Activated CD8-positive, alpha-beta T cell treated with anti-CD3 and anti-CD28 coated beads for 36 hours (primary cell): ENCODE measurements around the gene ZFYVE28. TPM values are rescaled to one million over a fixed set of nuclear protein-coding genes. Genes with fewer than 3 reads are reported as not detected.

Experiments used
- ATAC-seq: fragments of 200-7000 bp; cut with Tn5 transposase; one replicate; pipeline ENCODE4 v1.10.0; 2021; ENCODE audit warnings: mild to moderate bottlenecking, moderate library complexity
- CTCF ChIA-PET: fragments of 350-600 bp; sonication (Branson Sonifier 250); formaldehyde crosslinking; loops from one replicate; lab custom pipeline; 2021; ENCODE audit warnings: antibody characterized with exemption; lab: Charles Lee
- POLR2A ChIA-PET: fragments of 350-600 bp; sonication (Branson Sonifier 250); formaldehyde crosslinking; loops from one replicate; lab custom pipeline; 2021; ENCODE audit warnings: antibody characterized with exemption; lab: Charles Lee
- DNase-seq: peaks from one replicate; pipeline ENCODE4 v3.0.0-alpha.2; 2020
- H3K27ac Mint-ChIP-seq: one replicate; pipeline ENCODE4 v1.8.0; 2021; ENCODE audit warnings: mild to moderate bottlenecking, mixed read lengths
- H3K27me3 Mint-ChIP-seq: one replicate; pipeline ENCODE4 v1.8.0; 2021; ENCODE audit warnings: mixed read lengths
- H3K36me3 Mint-ChIP-seq: one replicate; pipeline ENCODE4 v1.8.0; 2021; ENCODE audit warnings: low read depth, mixed read lengths
- H3K4me1 Mint-ChIP-seq: one replicate; pipeline ENCODE4 v1.8.0; 2021; ENCODE audit warnings: low read depth, mixed read lengths
- H3K4me3 Mint-ChIP-seq: one replicate; pipeline ENCODE4 v1.8.0; 2021; ENCODE audit warnings: mild to moderate bottlenecking, moderate library complexity, mixed read lengths
- H3K9me3 Mint-ChIP-seq: one replicate; pipeline ENCODE4 v1.8.0; 2021; ENCODE audit warnings: mixed read lengths
- CTCF ChIP-seq: fragments of 200-600 bp; IDR thresholded peaks from one replicate; pipeline ENCODE4 v1.8.0; 2022; ENCODE audit warnings: antibody characterized with exemption, mild to moderate bottlenecking
- intact Hi-C: fragments of 100-400 bp; cut with micrococcal nuclease; formaldehyde crosslinking; loops from one replicate; pipeline ENCODE4 v1.10.0; 2022
- total RNA-seq, 2 experiments: library from RNA; stranded (reverse); gene quantifications; one replicate each; pipeline ENCODE4 v1.2.3, GENCODE V29; 2021

Gene ZFYVE28
- total RNA-seq, 2 experiments from 2014 or later, result 4.9 to 7.0 TPM

- peaks cover 36% of the 10 kb centered on the region for H3K4me1 Mint-ChIP-seq
- intact Hi-C loops, result no loop called here
- ATAC-seq (peak; percentile 79), DNase-seq (peak; percentile 66)
- H3K9me3 Mint-ChIP-seq, result peaks cover 4% of the 10 kb centered on the region
- no peaks in the 10 kb centered on the region for H3K27me3 Mint-ChIP-seq
- peak overlapping the region; percentile 73 for H3K27ac Mint-ChIP-seq
- ChIA-PET CTCF (interaction anchor here (1.1 kb wide), 1 partner anchor 78 kb away, joined by 3 read pairs; no protein-coding TSS in a partner anchor), POLR2A (interaction anchor here (0.6 to 2.2 kb wide), 3 partner anchors 14 to 171 kb away, joined by 3 to 6 read pairs (median 4); partner anchors contain the start of gene RNF4)
- peak overlapping the region; percentile 50 for H3K4me3 Mint-ChIP-seq
- H3K36me3 Mint-ChIP-seq, result no peaks in the 10 kb centered on the region
- no peak for TF ChIP-seq CTCF
Observed at GRCh38 chr4:2297606-2298531, 120.6 kb downstream of the ZFYVE28 start.

- H3K36me3 Mint-ChIP-seq, result no peaks in the 10 kb centered on the region
- H3K27ac Mint-ChIP-seq, result peak overlapping the region; percentile 73
- H3K9me3 Mint-ChIP-seq, result peaks cover 4% of the 10 kb centered on the region
- no peak for TF ChIP-seq CTCF
- CTCF ChIA-PET, result interaction anchor here (1.1 to 1.3 kb wide), 2 partner anchors 15 to 77 kb away, joined by 3 read pairs; no protein-coding TSS in a partner anchor
- H3K4me3 Mint-ChIP-seq, result peak overlapping the region; percentile 50
- DNase-seq (peak; percentile 39), ATAC-seq (peak; percentile 52)
- POLR2A ChIA-PET, result interaction anchor here (1.1 to 2.2 kb wide), 3 partner anchors 11 to 172 kb away, joined by 5 to 6 read pairs (median 6); partner anchors contain the start of gene RNF4
- intact Hi-C loops, result no loop called here
- peaks cover 38% of the 10 kb centered on the region for H3K4me1 Mint-ChIP-seq
- no peaks in the 10 kb centered on the region for H3K27me3 Mint-ChIP-seq
Observed at GRCh38 chr4:2296631-2297601, 121.5 kb downstream of the ZFYVE28 start.

GRCh38 chr4:2295900-2296442, 122.5 kb downstream of the ZFYVE28 start:
- Mint-ChIP-seq H3K27ac (peak overlapping the region; percentile 66), H3K4me3 (no peak overlapping the region), H3K27me3 (no peaks in the 10 kb centered on the region), H3K4me1 (peaks cover 44% of the 10 kb centered on the region), H3K9me3 (peaks cover 4% of the 10 kb centered on the region), H3K36me3 (no peaks in the 10 kb centered on the region)
- intact Hi-C loops, result no loop called here
- ATAC-seq (no peak), DNase-seq (no peak)
- no peak for TF ChIP-seq CTCF
- POLR2A ChIA-PET, result interaction anchor here (1.1 to 2.2 kb wide), 4 partner anchors 10 to 173 kb away, joined by 4 to 6 read pairs (median 6); partner anchors contain the start of gene RNF4
- CTCF ChIA-PET, result interaction anchor here (1.1 to 1.3 kb wide), 2 partner anchors 14 to 117 kb away, joined by 3 to 5 read pairs; no protein-coding TSS in a partner anchor

- CTCF ChIA-PET, result interaction anchor here (1.1 kb wide), 1 partner anchor 117 kb away, joined by 5 read pairs; no protein-coding TSS in a partner anchor
- H3K36me3 Mint-ChIP-seq, result no peaks in the 10 kb centered on the region
- H3K27ac Mint-ChIP-seq, result peak overlapping the region; percentile 66
- POLR2A ChIA-PET, result interaction anchor here (0.9 to 2.2 kb wide), 4 partner anchors 13 to 173 kb away, joined by 3 to 6 read pairs (median 5); partner anchors contain the start of gene RNF4
- DNase-seq (no peak), ATAC-seq (no peak)
- H3K9me3 Mint-ChIP-seq, result peaks cover 4% of the 10 kb centered on the region
- intact Hi-C loops, result no loop called here
- H3K4me1 Mint-ChIP-seq, result peaks cover 48% of the 10 kb centered on the region
- no peak overlapping the region for H3K4me3 Mint-ChIP-seq
- no peak for TF ChIP-seq CTCF
- H3K27me3 Mint-ChIP-seq, result no peaks in the 10 kb centered on the region
Observed at GRCh38 chr4:2295500-2295899, 122.9 kb downstream of the ZFYVE28 start.
